GM12873 (cell line): ENCODE results near the gene TAF5L.

Experiments used
- TF ChIP-seq, protein P1 (sequence below): IDR thresholded peaks from 2 replicates; pipeline ENCODE4 v1.5.1; 2012; ENCODE audit warnings: low read depth, mild to moderate bottlenecking, moderate library complexity, low read length, control low read depth; ENCODE audit not compliant: insufficient read depth; ENCODE audit errors: missing control alignments

The TAF5L gene

DNA sequence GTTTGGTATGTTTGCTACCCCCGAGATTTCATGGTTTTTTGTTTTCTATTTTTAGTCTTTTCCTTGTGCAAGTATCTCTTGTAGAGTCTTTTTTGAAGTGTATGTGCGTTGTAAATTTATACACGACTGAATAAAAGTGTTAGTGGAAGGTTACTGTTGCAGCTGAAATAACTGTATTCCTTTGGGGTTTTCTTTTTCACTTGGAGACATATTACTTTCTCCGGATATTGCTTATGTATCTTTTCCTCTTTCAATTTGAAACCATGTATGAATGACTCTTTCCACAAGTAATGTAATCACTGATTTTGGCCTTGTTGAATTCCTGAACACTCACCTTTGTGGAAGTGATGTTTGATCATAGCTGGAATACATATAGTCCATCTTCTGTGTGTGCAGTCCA, 1.1 kb upstream of the TAF5L start:
- TF ChIP-seq, protein P1, sequence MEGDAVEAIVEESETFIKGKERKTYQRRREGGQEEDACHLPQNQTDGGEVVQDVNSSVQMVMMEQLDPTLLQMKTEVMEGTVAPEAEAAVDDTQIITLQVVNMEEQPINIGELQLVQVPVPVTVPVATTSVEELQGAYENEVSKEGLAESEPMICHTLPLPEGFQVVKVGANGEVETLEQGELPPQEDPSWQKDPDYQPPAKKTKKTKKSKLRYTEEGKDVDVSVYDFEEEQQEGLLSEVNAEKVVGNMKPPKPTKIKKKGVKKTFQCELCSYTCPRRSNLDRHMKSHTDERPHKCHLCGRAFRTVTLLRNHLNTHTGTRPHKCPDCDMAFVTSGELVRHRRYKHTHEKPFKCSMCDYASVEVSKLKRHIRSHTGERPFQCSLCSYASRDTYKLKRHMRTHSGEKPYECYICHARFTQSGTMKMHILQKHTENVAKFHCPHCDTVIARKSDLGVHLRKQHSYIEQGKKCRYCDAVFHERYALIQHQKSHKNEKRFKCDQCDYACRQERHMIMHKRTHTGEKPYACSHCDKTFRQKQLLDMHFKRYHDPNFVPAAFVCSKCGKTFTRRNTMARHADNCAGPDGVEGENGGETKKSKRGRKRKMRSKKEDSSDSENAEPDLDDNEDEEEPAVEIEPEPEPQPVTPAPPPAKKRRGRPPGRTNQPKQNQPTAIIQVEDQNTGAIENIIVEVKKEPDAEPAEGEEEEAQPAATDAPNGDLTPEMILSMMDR = no peak

DNA sequence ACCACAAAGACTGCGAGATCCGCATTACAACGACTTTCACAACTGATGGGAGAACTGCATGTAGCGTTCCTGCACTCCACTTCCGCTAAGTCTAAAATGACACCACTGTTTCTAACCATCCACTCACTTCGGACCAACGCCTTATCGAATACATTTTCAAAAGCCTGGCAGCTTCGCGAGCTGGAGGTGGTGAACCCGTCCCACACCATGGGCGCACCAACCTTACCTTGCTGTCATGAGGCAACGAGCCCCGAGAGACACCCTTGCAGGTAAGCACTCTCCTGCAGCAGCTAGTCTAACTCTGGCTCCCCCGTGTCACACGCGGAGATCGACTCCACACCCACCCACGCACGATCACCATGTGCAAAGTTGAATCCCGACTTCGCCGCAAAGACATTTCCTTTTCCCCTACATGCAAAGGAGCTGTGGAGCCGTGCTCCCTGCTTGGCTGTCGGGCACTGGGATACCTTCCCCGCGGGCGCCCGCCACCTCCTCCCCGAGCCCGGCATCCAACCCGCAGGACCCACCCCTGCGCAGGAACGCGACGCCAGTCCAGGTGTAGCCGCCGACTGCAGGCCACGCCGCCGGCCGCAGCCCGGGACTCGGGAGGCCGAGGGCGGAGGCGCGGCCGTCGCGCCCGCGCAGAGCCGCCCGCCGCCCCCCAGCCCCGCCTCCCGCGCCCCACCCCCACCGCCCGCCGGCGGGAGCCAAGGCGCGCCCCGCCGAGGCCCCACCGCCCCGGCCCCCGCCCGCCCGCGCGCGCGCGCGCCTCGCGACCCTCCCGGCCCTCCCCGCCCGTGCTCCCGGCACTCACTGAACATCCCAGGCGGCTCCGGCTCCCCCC, 629 bp downstream of the TAF5L start:
- TF ChIP-seq, protein P1 = no peak

DNA sequence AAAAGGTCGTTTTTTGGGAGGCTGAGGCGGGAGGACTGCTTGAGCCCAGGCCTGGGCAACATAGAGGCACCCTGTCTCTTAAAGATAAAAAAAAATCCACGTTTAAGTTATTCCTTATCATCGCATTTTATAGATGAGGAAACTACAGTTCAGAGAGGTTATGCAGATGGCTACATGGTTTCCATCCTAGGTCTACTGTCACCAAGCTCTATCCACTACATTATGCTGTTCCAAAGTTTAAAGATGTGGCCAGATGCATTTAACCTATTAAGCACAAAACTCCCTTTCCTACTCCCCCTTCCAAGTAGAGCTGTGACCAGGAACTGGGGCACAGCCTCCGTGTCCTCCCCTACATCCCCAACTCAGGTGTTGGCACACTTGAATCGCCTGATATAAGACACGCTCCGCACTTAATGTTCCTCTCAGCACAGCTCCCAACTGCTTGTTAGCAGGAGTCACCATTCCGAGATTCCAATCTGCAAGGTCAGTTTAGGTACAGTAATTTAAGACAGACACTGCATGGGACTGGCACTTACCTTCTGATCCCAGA, 1.3 kb downstream of the TAF5L start:
- TF ChIP-seq, protein P1 = no peak

DNA sequence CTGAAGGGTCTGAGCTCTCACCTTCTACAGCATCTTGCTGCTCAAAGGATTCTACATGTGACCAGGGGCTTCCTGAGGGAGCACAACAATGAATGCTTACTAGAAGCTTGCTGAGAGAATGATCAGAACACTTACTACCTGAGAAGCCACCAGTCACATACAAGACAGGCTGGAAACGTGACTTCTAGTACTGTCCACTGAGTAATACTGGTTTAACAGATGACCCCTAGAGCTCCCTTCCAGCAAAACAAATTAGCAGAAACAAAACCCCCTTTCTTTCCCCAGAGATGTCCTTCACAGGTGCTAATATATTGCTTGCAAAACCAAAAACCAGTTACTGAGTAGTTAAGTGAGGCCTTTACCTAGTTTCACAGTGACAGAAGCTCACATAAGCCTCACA, 2.1 kb downstream of the TAF5L start:
- TF ChIP-seq, protein P1 = no peak

DNA sequence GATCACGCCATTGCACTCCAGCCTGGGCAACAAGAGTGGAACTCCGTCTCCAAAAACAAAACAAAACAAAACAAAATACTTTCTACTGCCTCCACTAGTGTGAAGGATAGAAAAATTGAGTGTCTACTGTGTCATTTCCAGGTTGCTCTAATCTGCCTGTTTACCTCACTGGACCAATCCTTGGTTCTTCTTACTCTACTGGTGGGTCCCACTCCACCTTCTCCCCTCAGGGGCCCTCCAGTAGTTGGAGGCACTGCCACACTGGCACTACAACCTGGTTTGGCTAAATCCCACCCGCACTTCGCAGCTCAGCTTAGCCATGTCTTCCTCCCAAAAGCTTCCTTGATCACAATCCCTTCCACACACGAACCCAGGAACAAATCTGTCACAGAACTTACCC, 2.7 kb downstream of the TAF5L start:
- TF ChIP-seq, protein P1 = no peak

DNA sequence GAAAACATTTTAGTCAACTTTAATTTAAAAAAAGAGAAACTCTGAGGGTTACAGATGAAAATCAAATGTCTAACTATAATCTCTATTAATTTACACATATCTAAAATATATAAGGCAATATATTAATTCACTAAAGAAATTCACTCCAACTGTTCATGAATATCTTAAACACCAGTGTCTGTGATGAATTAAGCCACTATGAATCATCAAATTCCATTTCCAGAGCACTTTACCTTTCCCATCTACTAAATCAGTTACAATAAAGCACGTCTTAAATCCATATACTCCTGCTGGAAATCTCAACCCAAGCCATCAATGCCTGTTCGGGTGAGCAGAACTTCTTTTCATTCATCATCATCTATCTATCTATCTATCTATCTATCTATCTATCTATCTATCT, 4.3 kb downstream of the TAF5L start:
- TF ChIP-seq, protein P1 = no peak

DNA sequence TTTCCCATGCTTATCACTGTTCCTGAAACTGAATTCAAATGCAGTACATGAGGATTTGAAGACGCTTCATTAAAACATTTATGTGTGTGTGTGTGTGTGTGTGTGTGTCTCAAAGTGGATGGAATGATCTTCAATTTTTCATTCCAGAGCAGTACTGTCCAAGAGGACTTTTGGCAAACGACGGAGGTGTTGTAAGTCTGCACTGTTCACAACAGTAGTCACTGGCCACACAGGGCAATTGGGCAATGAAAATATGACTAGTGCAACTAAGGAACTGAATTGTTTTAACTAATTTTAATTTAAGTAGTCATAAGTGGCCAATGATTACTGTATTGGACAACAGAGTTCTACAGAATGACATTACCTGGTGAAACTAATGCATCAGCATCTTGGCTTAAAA, 5.0 kb downstream of the TAF5L start:
- TF ChIP-seq, protein P1 = no peak
